BJ (cell line): ENCODE results near the gene COL1A2. TPM values are rescaled to one million over a fixed set of nuclear protein-coding genes. Genes with fewer than 3 reads are reported as not detected.

Source experiments
- CTCF ChIA-PET: fragments of 350-600 bp; formaldehyde crosslinking; extraction: SDS; loops from one replicate; lab custom pipeline; 2021; ENCODE audit warnings: antibody characterized with exemption, inconsistent platforms; lab: Yijun Ruan, JAX
- POLR2A ChIA-PET: fragments of 300-600 bp; sonication (Branson Sonifier 250); formaldehyde crosslinking; extraction: SDS; loops from one replicate; lab custom pipeline; 2021; ENCODE audit warnings: antibody characterized with exemption; lab: Charles Lee
- DNase-seq: peaks from one replicate; pipeline ENCODE4 v3.0.0-alpha.2; 2011; ENCODE audit warnings: low read depth
- H3K27me3 ChIP-seq: 2 replicates; pipeline ENCODE4 v1.6.0; 2011; ENCODE audit warnings: low read length; ENCODE audit not compliant: control insufficient read depth, insufficient read depth
- H3K36me3 ChIP-seq: 2 replicates; pipeline ENCODE4 v1.5.1; 2011; ENCODE audit warnings: low read length; ENCODE audit not compliant: control insufficient read depth, insufficient read depth
- H3K4me3 ChIP-seq: 2 replicates; pipeline ENCODE4 v1.5.1; 2011; ENCODE audit warnings: low read depth, mild to moderate bottlenecking, control low read depth, low read length
- polyA plus RNA-seq: library from polyadenylated mRNA; depleted of rRNA; stranded (reverse); fragments of >200 nt; gene quantifications from 2 replicates; pipeline ENCODE4 v1.2.3, GENCODE V29; 2011
- TF ChIP-seq, protein P1 (sequence below): IDR thresholded peaks from 2 replicates; pipeline ENCODE4 v1.5.1; 2011; ENCODE audit warnings: low read depth, mild to moderate bottlenecking, control low read depth, inconsistent platforms, low read length, moderate library complexity; ENCODE audit not compliant: insufficient read depth

The COL1A2 gene
- polyA plus RNA-seq, 1 experiment = 8,996 TPM

- ChIA-PET CTCF (interaction anchor here (1.6 to 13.0 kb wide), 2 partner anchors 8 to 149 kb away, joined by 8 to 405 read pairs; no protein-coding TSS in a partner anchor), POLR2A (no interaction called here)
- Histone ChIP-seq H3K27me3 (no peaks in the 10 kb centered on the region), H3K36me3 (no peaks in the 10 kb centered on the region), H3K4me3 (no peak overlapping the region)
- TF ChIP-seq, protein P1, sequence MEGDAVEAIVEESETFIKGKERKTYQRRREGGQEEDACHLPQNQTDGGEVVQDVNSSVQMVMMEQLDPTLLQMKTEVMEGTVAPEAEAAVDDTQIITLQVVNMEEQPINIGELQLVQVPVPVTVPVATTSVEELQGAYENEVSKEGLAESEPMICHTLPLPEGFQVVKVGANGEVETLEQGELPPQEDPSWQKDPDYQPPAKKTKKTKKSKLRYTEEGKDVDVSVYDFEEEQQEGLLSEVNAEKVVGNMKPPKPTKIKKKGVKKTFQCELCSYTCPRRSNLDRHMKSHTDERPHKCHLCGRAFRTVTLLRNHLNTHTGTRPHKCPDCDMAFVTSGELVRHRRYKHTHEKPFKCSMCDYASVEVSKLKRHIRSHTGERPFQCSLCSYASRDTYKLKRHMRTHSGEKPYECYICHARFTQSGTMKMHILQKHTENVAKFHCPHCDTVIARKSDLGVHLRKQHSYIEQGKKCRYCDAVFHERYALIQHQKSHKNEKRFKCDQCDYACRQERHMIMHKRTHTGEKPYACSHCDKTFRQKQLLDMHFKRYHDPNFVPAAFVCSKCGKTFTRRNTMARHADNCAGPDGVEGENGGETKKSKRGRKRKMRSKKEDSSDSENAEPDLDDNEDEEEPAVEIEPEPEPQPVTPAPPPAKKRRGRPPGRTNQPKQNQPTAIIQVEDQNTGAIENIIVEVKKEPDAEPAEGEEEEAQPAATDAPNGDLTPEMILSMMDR = no peak
- no peak for DNase-seq
Observed at GRCh38 chr7:94441138-94441537, 46.4 kb downstream of the COL1A2 start.

DNA sequence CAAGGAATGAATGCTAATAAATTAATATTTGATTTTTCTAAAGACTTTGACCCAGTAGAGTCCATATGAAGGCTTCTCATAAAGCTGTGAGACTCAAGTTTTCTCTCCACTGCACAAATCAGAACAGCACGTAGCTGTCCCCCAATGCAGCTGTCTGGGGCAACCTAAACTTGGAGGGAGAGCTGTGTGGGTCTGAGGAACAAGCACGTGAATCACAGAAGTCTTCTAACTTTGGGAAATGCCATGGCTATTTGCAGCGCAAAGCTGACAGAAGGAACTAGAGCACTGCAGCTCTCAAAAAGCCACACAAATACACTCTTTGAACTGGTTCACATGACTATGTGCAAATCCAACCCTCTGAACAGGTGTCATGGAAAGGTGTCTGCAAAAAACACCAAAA, 47.9 kb downstream of the COL1A2 start:
- no peaks in the 10 kb centered on the region for H3K36me3 ChIP-seq
- DNase-seq = no peak
- CTCF ChIA-PET = interaction anchor here (0.6 to 13.0 kb wide), 5 partner anchors 10 to 1022 kb away, joined by 3 to 405 read pairs (median 4); no protein-coding TSS in a partner anchor
- no peaks in the 10 kb centered on the region for H3K27me3 ChIP-seq
- POLR2A ChIA-PET = no interaction called here
- TF ChIP-seq, protein P1 = no peak
- no peak overlapping the region for H3K4me3 ChIP-seq

DNA sequence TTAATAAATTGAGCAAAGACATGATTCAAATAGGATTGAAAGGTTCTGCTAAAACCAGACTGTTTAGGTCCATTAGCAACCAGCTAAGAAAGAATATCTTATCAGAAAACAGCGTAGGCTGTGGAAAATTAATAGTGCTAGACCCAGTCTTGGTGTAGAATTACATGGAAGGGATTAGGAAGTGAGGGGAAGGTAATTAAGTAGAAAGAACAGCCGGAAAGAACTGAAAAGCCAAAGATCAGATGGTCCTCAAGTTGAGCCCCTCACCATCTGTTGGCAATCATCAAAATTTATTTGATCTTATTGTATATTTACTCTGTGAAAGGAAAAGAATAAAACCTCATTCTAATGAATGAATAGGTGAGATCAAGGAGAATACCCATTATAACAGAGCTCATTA, 50.1 kb downstream of the COL1A2 start:
- POLR2A ChIA-PET = no interaction called here
- Histone ChIP-seq H3K27me3 (no peaks in the 10 kb centered on the region), H3K36me3 (no peaks in the 10 kb centered on the region), H3K4me3 (no peak overlapping the region)
- TF ChIP-seq, protein P1 = no peak
- no peak for DNase-seq
- CTCF ChIA-PET = interaction anchor here (0.7 to 1.4 kb wide), 4 partner anchors 157 to 1027 kb away, joined by 3 read pairs; partner anchors contain the start of gene SGCE

DNA sequence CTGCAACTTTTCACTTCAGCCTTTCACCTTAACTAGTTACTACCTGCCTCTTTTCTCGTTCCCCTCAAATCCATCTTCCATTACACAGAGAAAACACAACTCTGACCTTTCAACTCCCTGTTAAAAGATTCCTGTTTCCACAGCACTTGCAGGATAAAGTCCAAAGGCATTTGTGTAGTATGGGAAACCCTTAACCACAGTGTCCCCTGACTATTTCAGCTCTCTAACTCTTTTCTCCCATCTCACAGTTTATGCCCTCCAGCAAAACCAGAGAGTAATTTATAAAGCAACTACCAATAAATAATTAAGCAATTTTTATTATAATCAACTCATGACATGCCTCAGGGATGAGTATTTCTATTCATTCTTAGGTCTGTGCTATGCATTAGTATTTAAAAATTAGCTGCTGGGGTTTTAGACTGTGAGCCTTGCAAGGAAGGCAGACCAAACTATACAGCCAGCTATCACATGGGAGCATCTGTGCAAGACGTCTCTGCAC, 51.0 kb downstream of the COL1A2 start:
- DNase-seq = no peak
- H3K36me3 ChIP-seq = no peaks in the 10 kb centered on the region
- ChIA-PET CTCF (interaction anchor here (1.4 to 2.1 kb wide), 4 partner anchors 10 to 801 kb away, joined by 3 to 6 read pairs (median 4); no protein-coding TSS in a partner anchor), POLR2A (no interaction called here)
- no peaks in the 10 kb centered on the region for H3K27me3 ChIP-seq
- no peak overlapping the region for H3K4me3 ChIP-seq
- TF ChIP-seq, protein P1 = no peak

GRCh38 chr7:94446308-94446707, 51.6 kb downstream of the COL1A2 start:
- H3K4me3 ChIP-seq = no peak overlapping the region
- ChIA-PET CTCF (interaction anchor here (0.6 to 2.1 kb wide), 6 partner anchors 10 to 800 kb away, joined by 3 to 6 read pairs (median 4); no protein-coding TSS in a partner anchor), POLR2A (no interaction called here)
- TF ChIP-seq, protein P1 = no peak
- no peaks in the 10 kb centered on the region for H3K36me3 ChIP-seq
- no peak for DNase-seq
- H3K27me3 ChIP-seq = no peaks in the 10 kb centered on the region
